Right lobe of liver (tissue), 4 donors: ENCODE measurements around the gene KANK3.
"Not testable (repeated sequence)": the region's sequence is repeated elsewhere in the genome, so short reads cannot be mapped to it uniquely, and the experiment has no call there.

ENCODE experiments used
- POLR2A ChIP-seq: fragments of 450-650 bp; IDR thresholded peaks from one replicate; pipeline ENCODE4 v1.6.1; 2017; ENCODE audit warnings: antibody characterized with exemption, mild to moderate bottlenecking
- TF ChIP-seq, protein P1 (sequence below), 4 donors: fragments of 200-600 bp in 3 of 4; fragments of 450-650 bp in 1 of 4; IDR thresholded peaks; one replicate each; pipeline versions ENCODE4 v1.5.1 to v1.8.0; 2016 to 2022; ENCODE audit warnings: antibody characterized with exemption in 4 of 4, mild to moderate bottlenecking in 2 of 4
- donor health status: DM: no; HTN: no; CAD: no.
- donor health status: DM: no; HTN: no; CAD: no.
- donor health status: DM: no; HTN: yes; CAD: no.

DNA sequence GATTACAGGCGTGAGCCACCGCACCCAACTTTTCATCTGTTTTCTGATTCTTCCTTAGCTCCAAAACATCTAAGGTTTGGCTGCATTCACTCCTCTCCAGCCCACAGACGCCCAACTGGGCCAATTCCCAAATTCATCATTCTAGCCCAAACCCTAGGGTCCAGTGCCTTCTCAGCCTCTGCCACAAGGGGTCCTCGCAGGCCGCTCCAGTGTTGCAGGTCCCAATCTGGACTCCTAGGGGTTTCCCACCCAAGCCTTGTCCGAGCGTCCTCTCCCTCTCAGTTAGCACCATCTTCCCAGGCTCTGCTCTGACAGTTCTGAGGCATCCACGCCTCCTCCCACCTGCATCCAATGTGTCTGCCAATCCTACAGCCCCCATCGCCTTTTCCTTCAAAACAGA lies 66.6 kb downstream of the KANK3 start:
- not testable (repeated sequence) for TF ChIP-seq POLR2A
- TF ChIP-seq, protein P1, sequence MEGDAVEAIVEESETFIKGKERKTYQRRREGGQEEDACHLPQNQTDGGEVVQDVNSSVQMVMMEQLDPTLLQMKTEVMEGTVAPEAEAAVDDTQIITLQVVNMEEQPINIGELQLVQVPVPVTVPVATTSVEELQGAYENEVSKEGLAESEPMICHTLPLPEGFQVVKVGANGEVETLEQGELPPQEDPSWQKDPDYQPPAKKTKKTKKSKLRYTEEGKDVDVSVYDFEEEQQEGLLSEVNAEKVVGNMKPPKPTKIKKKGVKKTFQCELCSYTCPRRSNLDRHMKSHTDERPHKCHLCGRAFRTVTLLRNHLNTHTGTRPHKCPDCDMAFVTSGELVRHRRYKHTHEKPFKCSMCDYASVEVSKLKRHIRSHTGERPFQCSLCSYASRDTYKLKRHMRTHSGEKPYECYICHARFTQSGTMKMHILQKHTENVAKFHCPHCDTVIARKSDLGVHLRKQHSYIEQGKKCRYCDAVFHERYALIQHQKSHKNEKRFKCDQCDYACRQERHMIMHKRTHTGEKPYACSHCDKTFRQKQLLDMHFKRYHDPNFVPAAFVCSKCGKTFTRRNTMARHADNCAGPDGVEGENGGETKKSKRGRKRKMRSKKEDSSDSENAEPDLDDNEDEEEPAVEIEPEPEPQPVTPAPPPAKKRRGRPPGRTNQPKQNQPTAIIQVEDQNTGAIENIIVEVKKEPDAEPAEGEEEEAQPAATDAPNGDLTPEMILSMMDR (IDR thresholded peaks at IDR 0.05) = not testable (repeated sequence)
